ENCODE results near the gene GRIA1.

DNA sequence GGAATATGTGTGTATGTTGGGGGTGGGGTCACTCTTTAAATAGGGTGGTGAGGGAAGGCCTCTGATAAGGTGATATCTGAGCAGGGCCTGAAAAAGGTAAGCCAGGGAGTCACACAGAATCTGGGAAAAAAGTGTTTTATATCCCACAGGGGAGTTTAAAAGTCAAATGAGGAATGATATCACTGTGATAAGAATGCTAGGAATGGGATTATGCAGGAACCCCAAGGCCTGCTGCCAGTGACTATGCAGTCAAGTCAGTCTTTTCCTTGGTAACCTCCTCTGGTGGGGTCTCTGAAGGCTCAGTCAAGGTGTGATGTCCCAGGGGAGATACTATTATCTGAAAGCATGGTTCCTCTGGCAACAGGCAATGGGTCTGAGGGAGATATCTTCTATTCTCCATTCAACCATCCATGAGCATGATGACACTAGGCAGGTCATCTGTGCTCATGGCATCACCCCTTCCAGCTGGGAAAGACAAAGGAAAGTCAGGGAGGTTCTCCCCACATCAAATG is 53.5 kb downstream of the GRIA1 start:
- TF ChIP-seq TCF12 (IDR thresholded peaks at IDR 0.05; ENCODE audit: low read depth) (no peak), NFIC (IDR thresholded peaks at IDR 0.05) (no peak), CREB1 (IDR thresholded peaks at IDR 0.05; ENCODE audit: low read depth) (no peak), EGR1 (IDR thresholded peaks at IDR 0.05) (no peak), YY1 (IDR thresholded peaks at IDR 0.05; ENCODE audit: low read depth) (no peak), EP300 (IDR thresholded peaks at IDR 0.05; ENCODE audit: borderline replicate concordance) (no peak), CEBPB (IDR thresholded peaks at IDR 0.05) (no peak), ZBTB7A (IDR thresholded peaks at IDR 0.05; ENCODE audit: low read depth) (no peak)
- TF ChIP-seq, protein P1, sequence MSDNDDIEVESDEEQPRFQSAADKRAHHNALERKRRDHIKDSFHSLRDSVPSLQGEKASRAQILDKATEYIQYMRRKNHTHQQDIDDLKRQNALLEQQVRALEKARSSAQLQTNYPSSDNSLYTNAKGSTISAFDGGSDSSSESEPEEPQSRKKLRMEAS (IDR thresholded peaks at IDR 0.05): no peak
- TF ChIP-seq, protein P2, sequence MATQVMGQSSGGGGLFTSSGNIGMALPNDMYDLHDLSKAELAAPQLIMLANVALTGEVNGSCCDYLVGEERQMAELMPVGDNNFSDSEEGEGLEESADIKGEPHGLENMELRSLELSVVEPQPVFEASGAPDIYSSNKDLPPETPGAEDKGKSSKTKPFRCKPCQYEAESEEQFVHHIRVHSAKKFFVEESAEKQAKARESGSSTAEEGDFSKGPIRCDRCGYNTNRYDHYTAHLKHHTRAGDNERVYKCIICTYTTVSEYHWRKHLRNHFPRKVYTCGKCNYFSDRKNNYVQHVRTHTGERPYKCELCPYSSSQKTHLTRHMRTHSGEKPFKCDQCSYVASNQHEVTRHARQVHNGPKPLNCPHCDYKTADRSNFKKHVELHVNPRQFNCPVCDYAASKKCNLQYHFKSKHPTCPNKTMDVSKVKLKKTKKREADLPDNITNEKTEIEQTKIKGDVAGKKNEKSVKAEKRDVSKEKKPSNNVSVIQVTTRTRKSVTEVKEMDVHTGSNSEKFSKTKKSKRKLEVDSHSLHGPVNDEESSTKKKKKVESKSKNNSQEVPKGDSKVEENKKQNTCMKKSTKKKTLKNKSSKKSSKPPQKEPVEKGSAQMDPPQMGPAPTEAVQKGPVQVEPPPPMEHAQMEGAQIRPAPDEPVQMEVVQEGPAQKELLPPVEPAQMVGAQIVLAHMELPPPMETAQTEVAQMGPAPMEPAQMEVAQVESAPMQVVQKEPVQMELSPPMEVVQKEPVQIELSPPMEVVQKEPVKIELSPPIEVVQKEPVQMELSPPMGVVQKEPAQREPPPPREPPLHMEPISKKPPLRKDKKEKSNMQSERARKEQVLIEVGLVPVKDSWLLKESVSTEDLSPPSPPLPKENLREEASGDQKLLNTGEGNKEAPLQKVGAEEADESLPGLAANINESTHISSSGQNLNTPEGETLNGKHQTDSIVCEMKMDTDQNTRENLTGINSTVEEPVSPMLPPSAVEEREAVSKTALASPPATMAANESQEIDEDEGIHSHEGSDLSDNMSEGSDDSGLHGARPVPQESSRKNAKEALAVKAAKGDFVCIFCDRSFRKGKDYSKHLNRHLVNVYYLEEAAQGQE (IDR thresholded peaks at IDR 0.05; ENCODE audit: low read depth): no peak
- TF ChIP-seq, protein P3, sequence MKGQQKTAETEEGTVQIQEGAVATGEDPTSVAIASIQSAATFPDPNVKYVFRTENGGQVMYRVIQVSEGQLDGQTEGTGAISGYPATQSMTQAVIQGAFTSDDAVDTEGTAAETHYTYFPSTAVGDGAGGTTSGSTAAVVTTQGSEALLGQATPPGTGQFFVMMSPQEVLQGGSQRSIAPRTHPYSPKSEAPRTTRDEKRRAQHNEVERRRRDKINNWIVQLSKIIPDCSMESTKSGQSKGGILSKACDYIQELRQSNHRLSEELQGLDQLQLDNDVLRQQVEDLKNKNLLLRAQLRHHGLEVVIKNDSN (IDR thresholded peaks at IDR 0.05): no peak
